GM13977 (cell line): ENCODE data around the gene PRICKLE2.

Experiments used
- DNase-seq: peaks from one replicate; pipeline ENCODE4 v3.0.0; 2012; ENCODE audit warnings: low spot score
- in situ Hi-C: fragments of 300-500 bp; cut with MboI; formaldehyde crosslinking; loops from one replicate; pipeline ENCODE4 v1.12.0; 2022; ENCODE audit warnings: low sequenced_read_pairs, low pct_unique_long_range_greater_than_20kb, mixed read lengths, inconsistent platforms; ENCODE audit not compliant: unreplicated experiment
- TF ChIP-seq, protein P1 (sequence below): IDR thresholded peaks from 2 replicates; pipeline ENCODE4 v1.5.1; 2012; ENCODE audit warnings: mild to moderate bottlenecking, control low read depth; ENCODE audit not compliant: insufficient read depth; ENCODE audit errors: extremely low read depth, missing control alignments

PRICKLE2 gene

DNA sequence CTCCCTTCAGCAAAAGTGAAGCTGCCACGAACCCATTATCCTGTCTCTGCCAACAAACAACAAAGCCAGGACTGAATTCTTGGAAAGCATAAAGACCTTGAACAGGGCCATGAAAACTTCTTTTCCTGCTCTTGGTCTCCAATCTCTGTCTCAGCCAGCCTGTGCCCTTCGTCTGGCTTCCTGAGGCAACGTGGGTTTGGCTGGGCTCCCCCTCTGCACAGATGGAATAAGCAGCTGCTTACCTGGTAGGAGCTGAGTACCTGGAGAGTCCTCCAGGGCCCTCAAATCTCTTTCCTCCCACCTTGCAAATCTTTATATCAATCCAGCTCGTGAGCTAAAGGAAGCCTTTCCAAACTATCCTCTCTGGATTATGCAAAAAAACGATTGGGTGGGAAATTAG is 104.4 kb downstream of the PRICKLE2 start:
- in situ Hi-C loops, result no loop called here
- TF ChIP-seq, protein P1, sequence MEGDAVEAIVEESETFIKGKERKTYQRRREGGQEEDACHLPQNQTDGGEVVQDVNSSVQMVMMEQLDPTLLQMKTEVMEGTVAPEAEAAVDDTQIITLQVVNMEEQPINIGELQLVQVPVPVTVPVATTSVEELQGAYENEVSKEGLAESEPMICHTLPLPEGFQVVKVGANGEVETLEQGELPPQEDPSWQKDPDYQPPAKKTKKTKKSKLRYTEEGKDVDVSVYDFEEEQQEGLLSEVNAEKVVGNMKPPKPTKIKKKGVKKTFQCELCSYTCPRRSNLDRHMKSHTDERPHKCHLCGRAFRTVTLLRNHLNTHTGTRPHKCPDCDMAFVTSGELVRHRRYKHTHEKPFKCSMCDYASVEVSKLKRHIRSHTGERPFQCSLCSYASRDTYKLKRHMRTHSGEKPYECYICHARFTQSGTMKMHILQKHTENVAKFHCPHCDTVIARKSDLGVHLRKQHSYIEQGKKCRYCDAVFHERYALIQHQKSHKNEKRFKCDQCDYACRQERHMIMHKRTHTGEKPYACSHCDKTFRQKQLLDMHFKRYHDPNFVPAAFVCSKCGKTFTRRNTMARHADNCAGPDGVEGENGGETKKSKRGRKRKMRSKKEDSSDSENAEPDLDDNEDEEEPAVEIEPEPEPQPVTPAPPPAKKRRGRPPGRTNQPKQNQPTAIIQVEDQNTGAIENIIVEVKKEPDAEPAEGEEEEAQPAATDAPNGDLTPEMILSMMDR, result no peak
- DNase-seq, result no peak

GRCh38 chr3:64117483-64117882 is 107.8 kb downstream of the PRICKLE2 start:
- TF ChIP-seq, protein P1, result no peak
- in situ Hi-C loops, result no loop called here
- no peak for DNase-seq

- in situ Hi-C loops, result no loop called here
- TF ChIP-seq, protein P1, result no peak
- DNase-seq, result no peak
Measured at GRCh38 chr3:64114651-64115050, 110.6 kb downstream of the PRICKLE2 start.

DNA sequence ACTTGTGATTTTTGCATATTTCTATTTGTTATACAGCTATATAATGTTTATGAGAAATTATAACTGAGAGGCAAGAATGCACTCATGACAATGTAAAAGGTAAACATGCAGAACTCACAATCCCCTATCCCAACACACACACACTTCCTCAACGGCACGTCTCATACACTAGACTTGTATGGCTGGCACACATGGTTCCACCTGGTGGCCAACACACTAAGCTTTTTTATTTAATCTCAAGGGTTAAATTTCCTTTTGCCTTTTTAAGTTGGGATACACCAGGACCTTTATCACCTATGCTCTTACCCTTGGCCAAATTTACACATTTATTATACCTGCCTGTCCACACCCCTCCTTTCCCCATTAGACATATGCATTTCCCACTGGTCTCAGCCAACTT is 113.4 kb downstream of the PRICKLE2 start:
- TF ChIP-seq, protein P1, result no peak
- in situ Hi-C loops, result no loop called here
- DNase-seq, result no peak

- DNase-seq, result no peak
- in situ Hi-C loops, result no loop called here
- TF ChIP-seq, protein P1, result no peak
Measured at GRCh38 chr3:64111083-64111482, 114.2 kb downstream of the PRICKLE2 start.

DNA sequence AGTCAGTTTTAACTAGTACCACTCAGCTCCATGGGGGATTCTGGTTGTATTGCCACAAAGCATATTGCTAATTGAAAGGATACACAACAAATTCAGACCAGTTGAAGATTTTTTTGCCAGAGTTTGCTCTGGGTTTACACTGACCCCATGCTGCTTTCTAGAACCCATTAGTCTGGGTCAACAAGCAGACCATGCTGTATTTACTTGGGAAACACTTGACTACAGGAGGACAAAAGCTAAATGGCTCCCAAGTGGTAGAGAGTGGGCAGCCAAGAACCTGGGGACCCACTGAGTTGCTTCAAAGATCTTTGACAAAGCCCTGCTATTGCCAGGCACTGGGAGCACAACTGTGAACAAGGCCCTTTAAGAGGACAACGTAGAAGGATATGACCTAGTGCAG is 115.2 kb downstream of the PRICKLE2 start:
- in situ Hi-C loops, result no loop called here
- TF ChIP-seq, protein P1, result no peak
- no peak for DNase-seq

DNA sequence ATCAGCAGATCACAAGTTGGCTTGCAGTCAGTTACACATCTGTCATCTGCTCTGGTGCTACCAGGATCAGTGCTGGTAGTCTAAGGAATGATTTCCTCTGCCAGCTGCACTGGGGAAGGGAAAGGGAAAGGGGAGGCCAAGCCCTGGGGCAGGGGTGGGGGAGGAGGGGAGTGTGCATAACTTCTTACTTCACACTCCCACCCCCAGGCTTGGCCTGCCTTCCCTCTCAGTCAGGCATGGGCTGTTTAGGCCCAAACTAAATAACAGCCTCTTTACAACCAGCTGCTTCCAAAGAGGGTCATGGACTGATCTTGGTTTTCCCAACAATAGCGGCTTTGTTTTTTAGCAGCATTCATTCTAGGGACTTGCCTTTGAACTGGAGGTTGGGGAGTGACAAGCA is 115.8 kb downstream of the PRICKLE2 start:
- no peak for DNase-seq
- in situ Hi-C loops, result no loop called here
- TF ChIP-seq, protein P1, result no peak
